ENCODE data around the gene TRAF3.

TRAF3 gene

GRCh38 chr14:102870246-102870645, 93.0 kb downstream of the TRAF3 start:
- Histone ChIP-seq H3K4me3 (replicated peaks; ENCODE audit: insufficient read depth, low read length) (no peak overlapping the region), H3K27me3 (ENCODE audit: insufficient read depth, poor library complexity, severe bottlenecking) (no peaks in the 10 kb centered on the region), H3K27ac (replicated peaks) (no peak overlapping the region)
- TF ChIP-seq SPI1 (IDR thresholded peaks at IDR 0.05; ENCODE audit: borderline replicate concordance, low read depth) (no peak), REST (IDR thresholded peaks at IDR 0.05; ENCODE audit: insufficient replicate concordance, low read depth) (no peak)
- no peak for DNase-seq (ENCODE audit: low read depth in 1 of 2, low spot score in 1 of 2)

GRCh38 chr14:102870994-102871831, 94.0 kb downstream of the TRAF3 start:
- TF ChIP-seq GABPA (IDR thresholded peaks at IDR 0.05; ENCODE audit: low read depth) (no peak), CTCF (IDR thresholded peaks at IDR 0.05; ENCODE audit: insufficient read depth, low read length) (no peak), POLR2AphosphoS5 (IDR thresholded peaks at IDR 0.05; ENCODE audit: low read depth) (no peak), REST (IDR thresholded peaks at IDR 0.05; ENCODE audit: insufficient replicate concordance, low read depth) (no peak), SPI1 (IDR thresholded peaks at IDR 0.05; ENCODE audit: borderline replicate concordance, low read depth) (no peak)
- Histone ChIP-seq H3K27ac (replicated peaks) (no peak overlapping the region), H3K27me3 (ENCODE audit: insufficient read depth, poor library complexity, severe bottlenecking) (no peaks in the 10 kb centered on the region), H3K4me3 (replicated peaks; ENCODE audit: insufficient read depth, low read length) (no peak overlapping the region)
- no peak for DNase-seq (ENCODE audit: low read depth in 1 of 2, low spot score in 1 of 2)

- TF ChIP-seq POLR2AphosphoS5 (IDR thresholded peaks at IDR 0.05; ENCODE audit: low read depth): no peak
- H3K27ac ChIP-seq (replicated peaks): no peak overlapping the region
- H3K4me3 ChIP-seq (replicated peaks; ENCODE audit: insufficient read depth, low read length): no peak overlapping the region
- no peak for DNase-seq (ENCODE audit: low read depth in 1 of 2, low spot score in 1 of 2)
- H3K27me3 ChIP-seq (ENCODE audit: insufficient read depth, poor library complexity, severe bottlenecking): no peaks in the 10 kb centered on the region
Measured at GRCh38 chr14:102872020-102872419, 94.8 kb downstream of the TRAF3 start.

- H3K27me3 ChIP-seq (ENCODE audit: insufficient read depth, poor library complexity, severe bottlenecking): no peaks in the 10 kb centered on the region
- H3K27ac ChIP-seq (replicated peaks): no peak overlapping the region
- TF ChIP-seq GABPA (IDR thresholded peaks at IDR 0.05; ENCODE audit: low read depth) (no peak), CTCF (IDR thresholded peaks at IDR 0.05; ENCODE audit: insufficient read depth, low read length) (no peak), SPI1 (IDR thresholded peaks at IDR 0.05; ENCODE audit: borderline replicate concordance, low read depth) (no peak), REST (IDR thresholded peaks at IDR 0.05; ENCODE audit: insufficient replicate concordance, low read depth) (no peak), POLR2AphosphoS5 (IDR thresholded peaks at IDR 0.05; ENCODE audit: low read depth) (no peak)
- DNase-seq (ENCODE audit: low read depth in 1 of 2, low spot score in 1 of 2): no peak
- H3K4me3 ChIP-seq (replicated peaks; ENCODE audit: insufficient read depth, low read length): no peak overlapping the region
Measured at GRCh38 chr14:102873131-102873530, 95.9 kb downstream of the TRAF3 start.

Data from HL-60 (cell line).